Measurements from ENCODE around the gene CYBC1. TPM values are rescaled to one million over a fixed set of nuclear protein-coding genes. Genes with fewer than 3 reads are reported as not detected.
A peak's percentile ranks its signal among the peaks of the same experiment; 100 is the strongest.

The CYBC1 gene
- total and polyA plus RNA-seq, 3 donors from 2014 or later: 46.3 to 88.2 (median 61.1) TPM

- WGBS, 2 donors: 79 to 100% methylated on average over 1 to 8 of the region's 8 CpGs
- Histone ChIP-seq H3K27ac (no peak overlapping the region), H3K9me3 (no peaks in the 10 kb centered on the region), H3K36me3 (ENCODE audit: low read depth, missing control alignments) (no peaks in the 10 kb centered on the region), H3K4me3 (no peak overlapping the region), H3K27me3 (no peaks in the 10 kb centered on the region), H3K4me1 (peaks cover 8% of the 10 kb centered on the region)
- no peak for DNase-seq
- TF ChIP-seq POLR2A (IDR thresholded peaks at IDR 0.05): no peak
- no peak for TF ChIP-seq CTCF (IDR thresholded peaks at IDR 0.05)
- intact Hi-C loops (cut with DNase I; ENCODE audit: low total_unique reads): no loop called here
These were observed 18.5 kb downstream of the CYBC1 start for GRCh38 chr17:82432017-82432416.

GRCh38 chr17:82429824-82430223 lies 20.7 kb downstream of the CYBC1 start:
- 81 to 88% methylated on average over 7 of the region's 7 CpGs for WGBS, 2 donors

DNA sequence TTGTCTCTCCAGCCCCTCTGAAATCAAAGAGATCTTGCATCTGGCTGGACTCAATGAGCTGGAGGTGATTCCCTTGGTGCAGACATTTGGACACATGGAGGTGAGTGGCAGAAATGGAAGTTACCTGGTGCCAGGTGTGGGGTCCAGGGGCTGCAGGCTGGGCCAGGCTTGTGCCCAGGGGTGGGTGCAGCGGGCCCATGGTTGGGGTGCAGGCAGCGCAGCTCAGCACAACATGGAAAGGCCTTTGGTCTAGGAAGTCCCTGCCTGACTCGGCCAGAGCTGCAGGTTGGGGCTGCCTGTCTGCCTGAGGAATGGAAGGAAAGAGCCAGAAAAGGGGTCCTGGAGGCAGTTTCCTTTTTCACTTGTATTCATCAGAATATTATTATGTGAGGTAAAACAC lies 22.0 kb downstream of the CYBC1 start:
- Histone ChIP-seq H3K4me1 (peaks cover 11% of the 10 kb centered on the region), H3K36me3 (ENCODE audit: low read depth, missing control alignments) (no peaks in the 10 kb centered on the region), H3K9me3 (no peaks in the 10 kb centered on the region), H3K27ac (no peak overlapping the region), H3K27me3 (no peaks in the 10 kb centered on the region), H3K4me3 (no peak overlapping the region)
- WGBS, 2 donors: 93 to 94% methylated on average over 2 to 3 of the region's 3 CpGs
- intact Hi-C loops (cut with DNase I; ENCODE audit: low total_unique reads): no loop called here
- DNase-seq: no peak
- TF ChIP-seq POLR2A (IDR thresholded peaks at IDR 0.05) (no peak), CTCF (IDR thresholded peaks at IDR 0.05) (no peak)

More at GRCh38 chr17:82429824-82430223, 20.7 kb downstream of the CYBC1 start:
- no peak overlapping the region for H3K27ac ChIP-seq
- H3K36me3 ChIP-seq (ENCODE audit: low read depth, missing control alignments): no peaks in the 10 kb centered on the region
- no peaks in the 10 kb centered on the region for H3K27me3 ChIP-seq
- no peak for DNase-seq
- TF ChIP-seq POLR2A (IDR thresholded peaks at IDR 0.05) (no peak), CTCF (IDR thresholded peaks at IDR 0.05) (no peak)
- H3K4me3 ChIP-seq: no peak overlapping the region
- intact Hi-C loops (cut with DNase I; ENCODE audit: low total_unique reads): no loop called here
- H3K4me1 ChIP-seq: no peaks in the 10 kb centered on the region
- no peaks in the 10 kb centered on the region for H3K9me3 ChIP-seq

GRCh38 chr17:82424863-82425159 lies 25.7 kb downstream of the CYBC1 start:
- TF ChIP-seq POLR2A (IDR thresholded peaks at IDR 0.05): no peak
- no peak for TF ChIP-seq CTCF (IDR thresholded peaks at IDR 0.05)
- WGBS, 2 donors: 74 to 90% methylated on average over 2 of the region's 2 CpGs
- H3K4me1 ChIP-seq: peaks cover 11% of the 10 kb centered on the region
- intact Hi-C loops (cut with DNase I; ENCODE audit: low total_unique reads): no loop called here
- H3K36me3 ChIP-seq (ENCODE audit: low read depth, missing control alignments): no peaks in the 10 kb centered on the region
- H3K9me3 ChIP-seq: no peaks in the 10 kb centered on the region
- H3K27me3 ChIP-seq: no peaks in the 10 kb centered on the region
- no peak overlapping the region for H3K4me3 ChIP-seq
- no peak for DNase-seq
- peak overlapping the region in 1 of 2 donors; percentile 75 for H3K27ac ChIP-seq

DNA sequence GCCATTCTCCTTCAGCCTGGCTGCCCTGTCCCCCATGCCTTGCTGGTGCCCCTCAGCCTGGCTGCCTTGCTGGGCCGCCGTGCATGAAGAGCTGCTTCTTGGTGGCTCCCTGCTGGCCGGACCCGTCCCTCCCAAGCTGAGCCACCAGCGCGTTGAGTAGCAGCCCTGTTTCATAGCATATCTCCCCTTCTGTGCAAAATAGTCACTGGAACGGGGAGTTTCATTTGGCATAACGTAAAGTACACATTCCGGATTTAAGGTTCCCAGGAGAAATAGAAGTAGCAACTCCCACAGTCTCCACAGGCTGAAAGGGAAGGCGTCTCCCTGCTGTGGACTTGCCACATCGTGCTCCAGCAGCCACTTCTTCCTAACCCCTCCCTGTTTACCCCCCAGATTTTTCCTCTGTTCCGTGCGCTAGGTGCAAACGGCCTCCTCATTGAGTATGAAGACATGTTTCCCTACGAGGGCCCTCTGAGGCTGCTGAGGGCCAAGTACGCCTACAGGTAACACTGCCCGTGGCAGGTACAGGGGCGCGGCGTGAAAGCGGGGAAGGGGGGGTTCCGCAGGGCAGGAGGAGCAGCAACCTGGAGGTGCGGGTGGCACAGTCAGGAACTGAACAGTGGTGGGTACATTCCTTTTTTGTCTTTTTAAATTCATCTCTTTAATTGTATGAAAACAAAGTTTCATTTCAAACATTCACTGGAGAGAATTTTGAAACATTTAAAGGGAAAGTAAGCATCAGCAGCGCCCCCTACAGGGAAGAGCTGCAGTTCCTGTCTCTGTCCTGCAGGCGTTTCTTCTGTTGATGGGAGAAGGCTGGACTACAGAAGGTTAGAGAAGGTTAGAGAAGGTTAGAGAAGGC lies 26.3 kb downstream of the CYBC1 start:
- Histone ChIP-seq H3K36me3 (ENCODE audit: low read depth, missing control alignments) (no peaks in the 10 kb centered on the region), H3K27ac (peak overlapping the region; percentile 75 to 81), H3K4me3 (peak overlapping the region in 1 of 2 donors; percentile 29), H3K27me3 (no peaks in the 10 kb centered on the region), H3K4me1 (peaks cover 11% of the 10 kb centered on the region), H3K9me3 (no peaks in the 10 kb centered on the region)
- no peak for TF ChIP-seq POLR2A (IDR thresholded peaks at IDR 0.05)
- TF ChIP-seq CTCF (IDR thresholded peaks at IDR 0.05): peak; percentile 80 to 88 (median 81)
- intact Hi-C loops (cut with DNase I; ENCODE audit: low total_unique reads): no loop called here
- 46 to 59% methylated on average over 25 of the region's 25 CpGs for whole genome bisulfite sequencing, 2 donors
- peak; percentile 88 for DNase-seq

Measured in testis (tissue), 3 donors.